Measurements from ENCODE around the gene RXRB. TPM values are rescaled to one million over a fixed set of nuclear protein-coding genes. Genes with fewer than 3 reads are reported as not detected.

Gene RXRB
- total RNA-seq, 2 donors from 2014 or later = 24.8 to 27.2 TPM

- no peaks in the 10 kb centered on the region for H3K4me1 ChIP-seq (ENCODE audit: control insufficient read depth, insufficient read depth, low read length)
- H3K4me1 Mint-ChIP-seq = no peaks in the 10 kb centered on the region
- no peak overlapping the region for H3K9ac ChIP-seq (ENCODE audit: extremely low read depth, low read length, poor library complexity, severe bottlenecking)
- H3K9me3 Mint-ChIP-seq = no peaks in the 10 kb centered on the region
- peak overlapping the region; percentile 68 for H3K4me3 Mint-ChIP-seq
- H3K27me3 Mint-ChIP-seq (ENCODE audit: insufficient read depth) = peaks cover 35% of the 10 kb centered on the region
- H3K36me3 Mint-ChIP-seq (ENCODE audit: low read depth) = no peaks in the 10 kb centered on the region
- TF ChIP-seq, protein P1, sequence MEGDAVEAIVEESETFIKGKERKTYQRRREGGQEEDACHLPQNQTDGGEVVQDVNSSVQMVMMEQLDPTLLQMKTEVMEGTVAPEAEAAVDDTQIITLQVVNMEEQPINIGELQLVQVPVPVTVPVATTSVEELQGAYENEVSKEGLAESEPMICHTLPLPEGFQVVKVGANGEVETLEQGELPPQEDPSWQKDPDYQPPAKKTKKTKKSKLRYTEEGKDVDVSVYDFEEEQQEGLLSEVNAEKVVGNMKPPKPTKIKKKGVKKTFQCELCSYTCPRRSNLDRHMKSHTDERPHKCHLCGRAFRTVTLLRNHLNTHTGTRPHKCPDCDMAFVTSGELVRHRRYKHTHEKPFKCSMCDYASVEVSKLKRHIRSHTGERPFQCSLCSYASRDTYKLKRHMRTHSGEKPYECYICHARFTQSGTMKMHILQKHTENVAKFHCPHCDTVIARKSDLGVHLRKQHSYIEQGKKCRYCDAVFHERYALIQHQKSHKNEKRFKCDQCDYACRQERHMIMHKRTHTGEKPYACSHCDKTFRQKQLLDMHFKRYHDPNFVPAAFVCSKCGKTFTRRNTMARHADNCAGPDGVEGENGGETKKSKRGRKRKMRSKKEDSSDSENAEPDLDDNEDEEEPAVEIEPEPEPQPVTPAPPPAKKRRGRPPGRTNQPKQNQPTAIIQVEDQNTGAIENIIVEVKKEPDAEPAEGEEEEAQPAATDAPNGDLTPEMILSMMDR (conservative IDR thresholded peaks at IDR 0.05) = no peak
- WGBS, 2 experiments (ENCODE audit: insufficient coverage in 1 of 2, insufficient read length in 1 of 2) = 77 to 81% methylated on average over 10 to 13 of the region's 13 CpGs
- no peak overlapping the region for H3K27ac Mint-ChIP-seq
- H3K27ac ChIP-seq (ENCODE audit: low read depth, low read length) = no peak overlapping the region
- H3K9me3 ChIP-seq (ENCODE audit: control insufficient read depth, low read length) = no peaks in the 10 kb centered on the region
- H3K36me3 ChIP-seq (ENCODE audit: control insufficient read depth, insufficient read depth, low read length) = no peaks in the 10 kb centered on the region
- H3K4me3 ChIP-seq (ENCODE audit: low read length) = no peak overlapping the region
- peak; percentile 72 for DNase-seq
- peaks cover 15% of the 10 kb centered on the region for H3K27me3 ChIP-seq (ENCODE audit: control insufficient read depth, insufficient read depth, low read length, poor library complexity, severe bottlenecking)
Measured at GRCh38 chr6:33160728-33161344, 39.6 kb downstream of the RXRB start.

DNA sequence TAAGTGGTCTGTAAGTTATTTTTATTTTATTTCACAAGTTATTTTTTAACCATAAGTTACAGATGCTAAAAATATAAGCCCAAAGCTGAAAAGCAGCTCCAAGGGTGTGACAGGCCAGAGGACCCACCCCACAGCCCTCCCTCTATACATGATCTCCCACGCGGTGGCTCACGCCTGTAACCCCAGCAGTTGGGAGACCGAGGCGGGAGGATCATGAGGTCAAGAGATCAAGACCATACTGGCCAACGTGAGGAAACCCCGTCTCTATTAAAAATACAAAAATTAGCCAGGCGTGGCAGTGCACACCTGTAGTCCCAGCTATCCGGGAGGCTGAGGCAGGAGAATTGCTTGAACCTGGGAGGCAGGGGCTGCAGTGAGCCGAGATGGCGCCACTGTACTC is 40.4 kb downstream of the RXRB start:
- H3K9me3 ChIP-seq (ENCODE audit: control insufficient read depth, low read length) = no peaks in the 10 kb centered on the region
- H3K36me3 ChIP-seq (ENCODE audit: control insufficient read depth, insufficient read depth, low read length) = no peaks in the 10 kb centered on the region
- Mint-ChIP-seq H3K36me3 (ENCODE audit: low read depth) (no peaks in the 10 kb centered on the region), H3K27ac (no peak overlapping the region), H3K9me3 (no peaks in the 10 kb centered on the region), H3K4me1 (no peaks in the 10 kb centered on the region), H3K27me3 (ENCODE audit: insufficient read depth) (peaks cover 34% of the 10 kb centered on the region), H3K4me3 (no peak overlapping the region)
- H3K4me1 ChIP-seq (ENCODE audit: control insufficient read depth, insufficient read depth, low read length) = no peaks in the 10 kb centered on the region
- WGBS, 2 experiments (ENCODE audit: insufficient coverage in 1 of 2, insufficient read length in 1 of 2) = 91 to 93% methylated on average over 9 to 11 of the region's 11 CpGs
- H3K9ac ChIP-seq (ENCODE audit: extremely low read depth, low read length, poor library complexity, severe bottlenecking) = no peak overlapping the region
- H3K27me3 ChIP-seq (ENCODE audit: control insufficient read depth, insufficient read depth, low read length, poor library complexity, severe bottlenecking) = peaks cover 15% of the 10 kb centered on the region
- no peak for DNase-seq
- H3K4me3 ChIP-seq (ENCODE audit: low read length) = no peak overlapping the region
- TF ChIP-seq, protein P1 (conservative IDR thresholded peaks at IDR 0.05) = no peak
- H3K27ac ChIP-seq (ENCODE audit: low read depth, low read length) = no peak overlapping the region

DNA sequence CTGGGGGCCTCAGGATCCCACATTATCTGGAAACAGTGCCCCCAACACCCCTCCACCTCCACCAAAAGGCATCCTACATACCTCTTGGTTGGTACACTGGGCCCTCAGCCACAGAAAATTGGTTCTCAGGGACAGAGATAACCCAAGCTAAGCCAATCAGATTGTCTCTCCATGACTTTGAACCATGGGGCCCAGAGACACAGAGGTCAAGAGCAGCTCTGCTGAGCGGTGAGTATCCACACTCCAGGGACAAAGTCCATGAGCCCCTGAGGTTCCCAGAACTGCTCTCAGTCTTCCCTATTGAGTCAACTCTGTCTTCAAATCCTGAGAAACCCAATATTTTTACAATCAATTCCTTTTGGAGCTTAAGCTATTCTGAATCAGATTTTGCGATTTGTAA is 43.5 kb downstream of the RXRB start:
- TF ChIP-seq, protein P1 (conservative IDR thresholded peaks at IDR 0.05) = no peak
- no peaks in the 10 kb centered on the region for H3K4me1 Mint-ChIP-seq
- Histone ChIP-seq H3K36me3 (ENCODE audit: control insufficient read depth, insufficient read depth, low read length) (no peaks in the 10 kb centered on the region), H3K9ac (ENCODE audit: extremely low read depth, low read length, poor library complexity, severe bottlenecking) (no peak overlapping the region), H3K9me3 (ENCODE audit: control insufficient read depth, low read length) (peaks cover under 1% of the 10 kb centered on the region), H3K4me3 (ENCODE audit: low read length) (no peak overlapping the region), H3K27ac (ENCODE audit: low read depth, low read length) (no peak overlapping the region), H3K4me1 (ENCODE audit: control insufficient read depth, insufficient read depth, low read length) (no peaks in the 10 kb centered on the region), H3K27me3 (ENCODE audit: control insufficient read depth, insufficient read depth, low read length, poor library complexity, severe bottlenecking) (peaks cover 4% of the 10 kb centered on the region)
- no peak overlapping the region for H3K4me3 Mint-ChIP-seq
- DNase-seq = no peak
- 74 to 83% methylated on average over 1 to 2 of the region's 2 CpGs for WGBS, 2 experiments (ENCODE audit: insufficient coverage in 1 of 2, insufficient read length in 1 of 2)
- peaks cover 2% of the 10 kb centered on the region for H3K36me3 Mint-ChIP-seq (ENCODE audit: low read depth)
- H3K27ac Mint-ChIP-seq = no peak overlapping the region
- peaks cover 18% of the 10 kb centered on the region for H3K9me3 Mint-ChIP-seq
- peaks cover 23% of the 10 kb centered on the region for H3K27me3 Mint-ChIP-seq (ENCODE audit: insufficient read depth)
